Activated naive CD8-positive, alpha-beta T cell treated with anti-CD3 and anti-CD28 coated beads, Interleukin-2, amount 50 U/mL, for 24 hours (primary cell): ENCODE data around the gene TTC34.
"Not testable (repeated sequence)": the region's sequence is repeated elsewhere in the genome, so short reads cannot be mapped to it uniquely, and the experiment has no call there.

ENCODE experiments used
- ATAC-seq: fragments of 150-1000 bp; cut with Tn5 transposase; one replicate; pipeline ENCODE4 v1.10.0; 2021
- DNase-seq: peaks from one replicate; pipeline ENCODE4 v3.0.0; 2021
- H3K27ac Mint-ChIP-seq: one replicate; pipeline ENCODE4 v1.8.0; 2021; ENCODE audit warnings: mild to moderate bottlenecking, mixed read lengths
- H3K27me3 Mint-ChIP-seq: one replicate; pipeline ENCODE4 v1.8.0; 2021; ENCODE audit warnings: mixed read lengths
- H3K36me3 Mint-ChIP-seq: one replicate; pipeline ENCODE4 v1.8.0; 2021; ENCODE audit warnings: low read depth, mixed read lengths
- H3K4me1 Mint-ChIP-seq: one replicate; pipeline ENCODE4 v1.8.0; 2021; ENCODE audit warnings: mixed read lengths
- H3K4me3 Mint-ChIP-seq: one replicate; pipeline ENCODE4 v1.8.0; 2021; ENCODE audit warnings: mild to moderate bottlenecking, moderate library complexity, mixed read lengths
- H3K9me3 Mint-ChIP-seq: one replicate; pipeline ENCODE4 v1.8.0; 2021; ENCODE audit warnings: mixed read lengths

TTC34 gene

DNA sequence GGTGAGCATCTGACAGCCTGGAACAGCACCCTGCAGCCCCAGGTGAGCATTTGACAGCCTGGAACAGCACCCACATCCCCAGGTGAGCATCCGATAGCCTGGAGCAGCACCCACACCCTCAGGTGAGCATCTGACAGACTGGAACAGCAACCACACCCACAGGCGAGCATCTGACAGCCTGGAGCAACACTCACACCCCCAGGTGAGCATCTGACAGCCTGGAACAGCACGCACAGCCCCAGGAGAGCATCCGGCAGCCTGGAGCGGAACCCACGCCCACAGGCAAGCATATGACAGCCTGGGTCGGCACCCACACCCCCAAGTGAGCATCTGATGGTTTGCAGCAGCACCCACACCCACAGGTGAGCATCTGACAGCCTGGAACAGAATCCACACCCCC, 117.5 kb downstream of the TTC34 start:
- not testable (repeated sequence) for H3K4me3 Mint-ChIP-seq, H3K36me3 Mint-ChIP-seq, H3K27ac Mint-ChIP-seq, ATAC-seq, H3K27me3 Mint-ChIP-seq, H3K4me1 Mint-ChIP-seq, H3K9me3 Mint-ChIP-seq
- peak; percentile 0 for DNase-seq

DNA sequence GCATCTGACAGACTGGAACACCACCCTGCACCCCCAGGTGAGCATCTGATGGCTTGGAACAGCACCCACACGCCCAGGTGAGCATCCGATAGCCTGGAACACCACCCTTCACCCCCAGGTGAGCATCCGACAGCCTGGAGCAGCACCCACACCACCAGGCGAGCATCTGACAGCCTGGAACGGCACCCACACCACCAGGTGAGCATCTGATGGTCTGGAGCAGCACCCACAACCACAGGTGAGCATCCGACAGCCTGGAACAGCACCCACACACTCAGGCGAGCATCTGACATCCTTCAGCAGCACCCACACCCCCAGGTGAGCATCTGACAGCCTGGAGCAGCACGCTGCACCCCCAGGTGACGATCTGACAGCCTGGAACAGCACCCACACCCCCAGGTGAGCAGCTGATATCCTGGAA, 118.2 kb downstream of the TTC34 start:
- H3K27ac Mint-ChIP-seq, ATAC-seq, DNase-seq, H3K4me3 Mint-ChIP-seq, H3K36me3 Mint-ChIP-seq, H3K27me3 Mint-ChIP-seq, H3K4me1 Mint-ChIP-seq, H3K9me3 Mint-ChIP-seq: not testable (repeated sequence)

DNA sequence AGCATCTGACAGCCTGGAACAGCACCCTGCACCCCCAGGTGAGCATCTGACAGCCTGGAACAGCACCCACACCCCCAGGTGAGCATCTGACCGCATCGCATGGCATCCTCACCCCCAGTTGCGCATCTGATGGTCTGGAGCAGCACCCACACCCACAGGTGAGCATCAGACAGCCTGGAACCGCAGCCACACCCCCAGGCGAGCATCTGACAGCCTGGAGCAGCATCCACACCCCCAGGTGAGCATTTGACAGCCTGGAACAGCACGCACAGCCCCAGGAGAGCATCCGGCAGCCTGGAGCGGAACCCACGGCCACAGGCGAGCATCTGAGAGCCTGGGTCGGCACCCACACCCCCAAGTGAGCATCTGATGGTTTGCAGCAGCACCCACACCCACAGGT, 118.6 kb downstream of the TTC34 start:
- H3K9me3 Mint-ChIP-seq, H3K27me3 Mint-ChIP-seq, H3K27ac Mint-ChIP-seq, H3K4me1 Mint-ChIP-seq, ATAC-seq, H3K36me3 Mint-ChIP-seq, DNase-seq, H3K4me3 Mint-ChIP-seq: not testable (repeated sequence)

DNA sequence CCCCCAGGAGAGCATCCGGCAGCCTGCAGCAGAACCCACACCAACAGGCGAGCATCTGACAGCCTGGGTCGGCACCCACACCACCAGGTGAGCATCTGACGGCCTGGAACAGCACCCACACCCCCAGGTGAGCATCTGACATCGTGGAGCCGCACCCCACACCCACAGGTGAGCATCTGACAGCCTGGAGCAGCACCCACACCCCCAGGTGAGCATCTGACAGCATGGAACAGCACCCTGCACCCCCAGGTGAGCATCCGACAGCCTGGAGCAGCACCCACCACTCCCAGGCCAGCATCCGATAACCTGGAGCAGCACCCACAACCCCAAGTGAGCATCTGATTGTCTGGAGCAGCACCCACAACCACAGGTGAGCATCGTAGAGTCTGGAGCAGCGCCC, 124.8 kb downstream of the TTC34 start:
- not testable (repeated sequence) for ATAC-seq, H3K27me3 Mint-ChIP-seq, H3K4me3 Mint-ChIP-seq, DNase-seq, H3K27ac Mint-ChIP-seq, H3K36me3 Mint-ChIP-seq, H3K4me1 Mint-ChIP-seq, H3K9me3 Mint-ChIP-seq

DNA sequence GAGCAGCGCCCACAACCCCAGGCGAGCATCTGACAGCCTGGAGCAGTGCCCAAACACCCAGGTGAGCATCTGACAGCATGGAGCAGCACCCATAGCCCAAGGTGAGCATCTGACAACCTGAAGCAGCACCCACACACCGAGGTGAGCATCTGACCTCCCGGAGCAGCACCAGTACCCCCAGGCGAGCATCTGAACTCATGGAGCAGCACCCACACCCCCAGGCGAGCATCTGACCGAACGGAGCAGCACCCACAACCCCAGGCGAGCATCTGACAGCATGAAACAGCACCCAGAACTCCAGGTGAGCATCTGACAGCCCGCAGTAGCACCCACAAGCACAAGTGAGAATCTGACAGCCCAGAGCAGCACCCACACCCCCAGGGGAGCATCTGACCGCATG, 129.8 kb downstream of the TTC34 start:
- not testable (repeated sequence) for DNase-seq, ATAC-seq, H3K9me3 Mint-ChIP-seq, H3K36me3 Mint-ChIP-seq, H3K4me3 Mint-ChIP-seq, H3K4me1 Mint-ChIP-seq, H3K27me3 Mint-ChIP-seq, H3K27ac Mint-ChIP-seq

DNA sequence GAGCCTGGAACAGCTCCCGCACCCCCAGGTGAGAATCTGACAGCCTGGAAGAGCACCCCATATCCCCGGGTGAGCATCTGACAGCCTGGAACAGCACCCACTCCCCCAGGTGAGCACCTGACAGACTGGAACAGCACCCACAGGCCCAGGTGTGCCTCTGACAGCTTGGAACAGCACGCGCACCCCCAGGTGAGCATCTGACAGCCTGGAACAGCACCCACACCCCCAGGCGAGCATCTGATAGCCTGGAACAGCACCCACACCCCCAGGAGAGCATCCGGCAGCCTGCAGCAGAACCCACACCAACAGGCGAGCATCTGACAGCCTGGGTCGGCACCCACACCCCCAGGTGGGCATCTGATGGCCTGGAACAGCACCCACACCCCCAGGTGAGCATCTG, 141.7 kb downstream of the TTC34 start:
- not testable (repeated sequence) for H3K36me3 Mint-ChIP-seq, H3K4me3 Mint-ChIP-seq, DNase-seq, H3K27me3 Mint-ChIP-seq, H3K27ac Mint-ChIP-seq, ATAC-seq, H3K4me1 Mint-ChIP-seq, H3K9me3 Mint-ChIP-seq

DNA sequence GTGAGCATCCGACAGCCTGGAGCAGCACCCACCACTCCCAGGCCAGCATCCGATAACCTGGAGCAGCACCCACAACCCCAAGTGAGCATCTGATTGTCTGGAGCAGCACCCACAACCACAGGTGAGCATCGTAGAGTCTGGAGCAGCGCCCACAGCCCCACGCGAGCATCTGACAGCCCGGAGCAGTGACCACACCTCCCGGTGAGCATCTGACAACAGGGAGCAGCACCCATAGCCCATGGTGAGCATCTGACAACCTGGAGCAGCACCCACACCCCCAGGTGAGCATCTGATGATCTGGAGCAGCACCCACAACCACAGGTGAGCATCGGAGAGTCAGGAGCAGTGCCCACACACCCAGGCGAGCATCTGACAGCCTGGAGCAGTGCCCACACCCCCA, 143.6 kb downstream of the TTC34 start:
- DNase-seq, H3K4me3 Mint-ChIP-seq: not testable (repeated sequence)

DNA sequence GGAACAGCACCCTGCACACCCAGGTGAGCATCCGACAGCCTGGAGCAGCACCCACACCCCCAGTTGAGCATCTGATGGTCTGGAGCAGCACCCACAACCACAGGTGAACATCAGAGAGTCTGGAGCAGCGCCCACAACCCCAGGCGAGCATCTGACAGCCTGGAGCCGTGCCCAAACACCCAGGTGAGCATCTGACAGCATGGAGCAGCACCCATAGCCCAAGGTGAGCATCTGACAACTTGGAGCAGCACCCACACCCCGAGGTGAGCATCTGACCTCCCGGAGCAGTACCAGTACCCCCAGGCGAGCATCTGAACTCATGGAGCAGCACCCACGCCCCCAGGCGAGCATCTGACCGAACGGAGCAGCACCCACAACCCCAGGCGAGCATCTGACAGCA, 144.4 kb downstream of the TTC34 start:
- DNase-seq, H3K27ac Mint-ChIP-seq, H3K4me1 Mint-ChIP-seq, H3K4me3 Mint-ChIP-seq, H3K9me3 Mint-ChIP-seq, ATAC-seq, H3K36me3 Mint-ChIP-seq: not testable (repeated sequence)
- H3K27me3 Mint-ChIP-seq, result peaks cover 35% of the 10 kb centered on the region

More for the DNA sequence above, 143.6 kb downstream of the TTC34 start:
- H3K9me3 Mint-ChIP-seq, H3K4me1 Mint-ChIP-seq, H3K27ac Mint-ChIP-seq, H3K36me3 Mint-ChIP-seq, ATAC-seq: not testable (repeated sequence)
- H3K27me3 Mint-ChIP-seq, result peaks cover 28% of the 10 kb centered on the region

DNA sequence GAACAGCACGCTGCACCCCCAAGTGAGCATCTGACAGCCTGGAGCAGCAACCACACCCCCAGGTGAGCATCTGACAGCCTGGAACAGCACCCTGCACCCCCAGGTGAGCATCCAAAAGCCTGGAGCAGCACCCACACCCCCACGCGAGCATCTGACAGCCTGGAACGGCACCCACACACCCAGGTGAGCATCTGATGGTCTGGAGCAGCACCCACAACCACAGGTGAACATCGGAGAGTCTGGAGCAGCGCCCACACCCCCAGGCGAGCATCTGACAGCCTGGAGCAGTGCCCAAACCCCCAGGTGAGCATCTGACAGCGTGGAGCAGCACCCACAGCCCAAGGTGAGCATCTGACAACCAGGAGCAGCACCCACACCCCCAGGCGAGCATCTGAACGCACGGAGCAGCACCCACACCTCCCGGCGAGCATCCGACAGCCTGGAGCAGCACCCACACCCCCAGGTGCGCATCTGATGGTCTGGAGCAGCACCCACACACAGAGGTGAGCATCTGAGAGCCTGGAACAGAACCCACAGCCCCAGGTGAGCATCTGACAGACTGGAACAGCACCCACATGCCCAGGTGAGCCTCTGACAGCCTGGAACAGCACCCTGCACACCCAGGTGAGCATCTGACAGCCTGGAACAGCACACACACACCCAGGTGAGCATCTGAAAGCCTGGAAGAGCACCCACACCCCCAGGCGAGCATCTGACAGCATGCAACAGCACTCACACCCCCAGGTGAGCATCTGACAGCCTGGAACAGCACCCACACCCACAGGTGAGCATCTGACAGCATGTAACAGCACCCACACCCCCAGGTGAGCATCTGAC, 145.7 kb downstream of the TTC34 start:
- H3K4me1 Mint-ChIP-seq, ATAC-seq, H3K9me3 Mint-ChIP-seq, H3K36me3 Mint-ChIP-seq, H3K4me3 Mint-ChIP-seq, H3K27ac Mint-ChIP-seq: not testable (repeated sequence)
- H3K27me3 Mint-ChIP-seq, result peaks cover 36% of the 10 kb centered on the region
- DNase-seq, result peak; percentile 4

DNA sequence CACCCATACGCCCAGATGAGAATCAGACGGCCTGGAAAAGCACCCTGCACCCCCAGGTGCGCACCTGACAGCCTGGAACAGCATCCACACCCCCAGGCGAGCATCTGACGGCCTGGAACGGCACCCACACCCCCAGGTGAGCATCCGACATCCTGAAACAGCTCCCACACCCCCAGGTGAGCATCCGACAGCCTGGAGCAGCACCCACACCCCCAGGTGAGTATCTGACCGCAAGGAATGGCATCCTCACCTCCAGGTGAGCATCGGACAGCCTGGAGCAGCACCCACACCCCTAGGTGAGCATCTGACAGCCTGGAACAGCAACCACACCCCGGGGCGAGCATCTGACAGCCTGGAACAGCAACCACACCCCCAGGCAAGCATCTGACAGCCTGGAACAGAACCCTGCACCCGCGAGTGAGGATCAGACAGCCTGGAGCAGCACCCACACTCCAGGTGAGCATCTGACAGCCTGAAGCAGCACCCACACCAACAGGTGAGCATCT, 147.0 kb downstream of the TTC34 start:
- not testable (repeated sequence) for H3K36me3 Mint-ChIP-seq, ATAC-seq, DNase-seq, H3K9me3 Mint-ChIP-seq, H3K27ac Mint-ChIP-seq, H3K4me3 Mint-ChIP-seq, H3K4me1 Mint-ChIP-seq
- H3K27me3 Mint-ChIP-seq, result peaks cover 36% of the 10 kb centered on the region

DNA sequence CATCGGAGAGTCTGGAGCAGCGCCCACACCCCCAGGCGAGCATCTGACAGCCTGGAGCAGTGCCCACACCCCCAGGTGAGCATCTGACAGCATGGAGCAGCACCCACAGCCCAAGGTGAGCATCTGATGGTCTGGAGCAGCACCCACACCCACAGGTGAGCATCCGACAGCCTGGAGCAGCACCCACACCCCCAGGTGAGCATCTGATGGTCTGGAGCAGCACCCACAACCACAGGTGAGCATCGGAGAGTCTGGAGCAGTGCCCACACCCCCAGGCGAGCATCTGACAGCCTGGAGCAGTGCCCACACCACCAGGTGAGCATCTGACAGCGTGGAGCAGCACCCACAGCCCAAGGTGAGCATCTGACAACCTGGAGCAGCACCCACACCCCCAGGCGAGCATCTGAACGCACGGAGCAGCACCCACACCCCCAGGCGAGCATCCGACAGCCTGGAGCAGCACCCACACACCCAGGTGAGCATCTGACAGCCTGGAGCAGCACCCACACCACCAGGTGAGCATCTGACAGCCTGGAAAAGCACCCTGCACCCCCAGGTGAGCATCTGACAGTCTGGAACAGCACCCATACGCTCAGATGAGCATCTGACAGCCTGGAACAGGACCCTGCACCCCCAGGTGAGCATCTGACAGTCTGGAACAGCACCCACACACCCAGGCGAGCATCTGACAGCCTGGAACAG, 147.6 kb downstream of the TTC34 start:
- H3K4me3 Mint-ChIP-seq, H3K27ac Mint-ChIP-seq, H3K9me3 Mint-ChIP-seq, H3K4me1 Mint-ChIP-seq, ATAC-seq, DNase-seq, H3K36me3 Mint-ChIP-seq: not testable (repeated sequence)
- H3K27me3 Mint-ChIP-seq, result peaks cover 36% of the 10 kb centered on the region

DNA sequence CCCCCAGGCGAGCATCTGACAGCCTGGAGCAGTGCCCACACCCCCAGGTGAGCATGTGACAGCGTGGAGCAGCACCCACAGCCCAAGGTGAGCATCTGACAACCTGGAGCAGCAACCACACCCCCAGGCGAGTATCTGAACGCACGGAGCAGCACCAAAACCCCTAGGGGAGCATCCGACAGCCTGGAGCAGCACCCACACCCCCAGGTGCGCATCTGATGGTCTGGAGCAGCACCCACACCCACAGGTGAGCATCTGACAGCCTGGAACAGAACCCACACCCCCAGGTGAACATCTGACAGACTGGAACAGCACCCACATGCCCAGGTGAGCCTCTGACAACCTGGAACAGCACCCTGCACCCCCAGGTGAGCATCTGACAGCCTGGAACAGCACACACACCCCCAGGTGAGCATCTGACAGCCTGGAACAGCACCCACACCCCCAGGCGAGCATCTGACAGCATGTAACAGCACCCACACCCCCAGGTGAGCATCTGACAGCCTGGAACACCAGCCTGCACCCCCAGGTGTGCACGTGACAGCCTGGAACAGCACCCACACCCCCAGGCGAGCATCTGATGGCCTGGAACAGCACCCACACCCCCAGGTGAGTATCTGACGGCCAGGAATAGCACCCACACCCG, 148.4 kb downstream of the TTC34 start:
- not testable (repeated sequence) for DNase-seq

DNA sequence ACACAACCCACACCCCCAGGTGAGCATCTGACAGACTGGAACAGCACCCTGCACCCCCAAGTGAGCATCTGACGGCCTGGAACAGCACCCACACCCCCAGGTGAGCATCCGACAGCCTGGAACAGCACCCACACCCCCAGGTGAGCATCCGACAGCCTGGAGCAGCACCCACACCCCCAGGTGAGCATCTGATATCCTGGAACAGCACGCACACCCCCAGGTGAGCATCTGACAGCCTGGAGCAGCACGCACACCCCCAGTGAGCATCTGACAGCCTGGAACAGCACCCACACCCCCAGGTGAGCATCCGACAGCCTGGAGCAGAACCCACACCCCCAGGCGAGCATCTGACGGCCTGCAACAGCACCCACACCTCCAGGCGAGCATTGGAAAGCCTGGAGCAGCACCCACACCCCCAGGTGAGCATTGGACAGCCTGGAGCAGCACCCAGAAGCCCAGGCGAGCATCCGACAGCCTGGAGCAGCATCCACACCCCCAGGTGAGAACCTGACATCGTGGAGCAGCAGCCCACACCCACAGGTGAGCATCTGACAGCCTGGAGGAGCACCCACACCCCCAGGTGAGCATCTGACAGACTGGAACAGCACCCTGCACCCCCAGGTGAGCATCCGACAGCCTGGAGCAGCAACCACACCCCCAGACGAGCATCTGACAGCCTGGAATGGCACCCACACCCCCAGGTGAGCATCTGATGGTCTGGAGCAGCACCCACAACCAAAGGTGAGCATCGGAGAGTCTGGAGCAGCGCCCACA, 149.2 kb downstream of the TTC34 start:
- not testable (repeated sequence) for DNase-seq, H3K36me3 Mint-ChIP-seq, H3K4me1 Mint-ChIP-seq, H3K27ac Mint-ChIP-seq, H3K4me3 Mint-ChIP-seq, H3K9me3 Mint-ChIP-seq, ATAC-seq
- H3K27me3 Mint-ChIP-seq, result peaks cover 36% of the 10 kb centered on the region

More for the DNA sequence above, 148.4 kb downstream of the TTC34 start:
- H3K27ac Mint-ChIP-seq, ATAC-seq, H3K4me3 Mint-ChIP-seq, H3K9me3 Mint-ChIP-seq, H3K4me1 Mint-ChIP-seq, H3K36me3 Mint-ChIP-seq: not testable (repeated sequence)
- peaks cover 36% of the 10 kb centered on the region for H3K27me3 Mint-ChIP-seq

DNA sequence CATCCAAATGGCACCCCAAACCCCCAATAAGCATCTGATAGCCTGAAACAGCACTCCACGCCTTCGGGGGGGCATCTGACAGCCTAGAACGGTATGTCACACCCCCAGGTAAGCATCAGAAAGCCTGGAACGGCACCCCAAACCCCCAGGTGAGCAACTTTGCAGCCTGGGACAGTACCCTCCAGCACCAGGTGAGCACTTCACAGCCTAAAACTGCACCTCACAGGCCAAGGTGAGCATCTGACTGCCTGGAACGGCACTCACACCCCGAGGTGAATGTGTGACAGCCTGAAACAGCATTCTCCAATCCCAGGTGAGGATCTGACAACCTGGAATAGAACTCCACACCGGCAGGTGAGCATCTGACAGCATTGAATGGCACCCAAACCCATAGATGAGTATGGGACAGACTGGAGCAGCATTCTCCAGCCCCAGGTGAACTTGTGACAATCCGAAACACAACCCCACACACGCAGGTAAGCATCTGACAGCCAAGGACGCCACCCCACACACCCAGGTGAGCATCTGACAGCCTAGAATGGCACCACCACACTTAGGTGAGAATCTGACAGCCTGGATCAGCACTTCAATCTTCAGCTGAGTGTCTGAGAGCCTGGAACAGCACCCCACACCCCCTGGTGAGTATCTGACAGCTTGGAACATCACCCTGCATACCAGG, 150.4 kb downstream of the TTC34 start:
- Mint-ChIP-seq H3K27me3 (peaks cover 36% of the 10 kb centered on the region), H3K4me1 (no peaks in the 10 kb centered on the region), H3K27ac (no peak overlapping the region), H3K36me3 (peaks cover 4% of the 10 kb centered on the region), H3K4me3 (no peak overlapping the region), H3K9me3 (peaks cover 15% of the 10 kb centered on the region)
- ATAC-seq, result no peak
- no peak for DNase-seq
